Measurements from ENCODE around the gene BMPR1B.

DNA sequence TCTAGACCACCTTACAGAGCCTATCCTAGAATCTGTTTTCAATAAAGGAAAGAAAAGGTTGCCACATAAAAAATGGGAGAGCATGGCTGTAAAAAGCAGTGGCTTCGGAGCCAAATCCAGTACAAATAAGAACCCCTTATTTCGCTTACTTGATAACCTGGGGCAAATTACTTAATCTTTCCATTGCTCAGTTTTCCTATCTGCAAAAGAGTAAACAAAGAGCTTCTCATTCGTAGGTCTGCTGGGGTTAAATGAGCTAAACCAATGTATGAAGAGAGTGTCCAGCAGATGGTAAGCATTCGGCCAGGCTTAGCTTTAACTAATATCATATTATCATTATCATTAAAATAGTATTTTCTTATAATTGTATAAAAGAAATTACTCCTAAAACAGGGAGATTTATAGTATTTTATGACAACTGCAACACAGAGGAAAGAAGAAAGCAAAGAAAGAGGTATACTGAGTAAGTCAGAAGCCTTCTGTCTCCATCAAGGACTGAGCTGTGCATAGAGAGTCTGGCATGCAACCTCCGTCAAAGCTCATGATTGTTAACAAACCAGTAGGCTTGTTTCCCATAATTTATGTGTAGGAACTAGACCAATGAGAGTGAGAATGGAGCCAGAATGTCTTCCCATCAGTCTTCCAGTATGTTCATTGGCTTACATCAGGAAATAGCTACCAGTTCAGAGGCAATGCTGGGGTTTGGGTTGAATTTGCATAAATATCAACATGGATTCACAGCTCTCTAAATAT lies 426.1 kb downstream of the BMPR1B start:
- TF ChIP-seq, protein P1, sequence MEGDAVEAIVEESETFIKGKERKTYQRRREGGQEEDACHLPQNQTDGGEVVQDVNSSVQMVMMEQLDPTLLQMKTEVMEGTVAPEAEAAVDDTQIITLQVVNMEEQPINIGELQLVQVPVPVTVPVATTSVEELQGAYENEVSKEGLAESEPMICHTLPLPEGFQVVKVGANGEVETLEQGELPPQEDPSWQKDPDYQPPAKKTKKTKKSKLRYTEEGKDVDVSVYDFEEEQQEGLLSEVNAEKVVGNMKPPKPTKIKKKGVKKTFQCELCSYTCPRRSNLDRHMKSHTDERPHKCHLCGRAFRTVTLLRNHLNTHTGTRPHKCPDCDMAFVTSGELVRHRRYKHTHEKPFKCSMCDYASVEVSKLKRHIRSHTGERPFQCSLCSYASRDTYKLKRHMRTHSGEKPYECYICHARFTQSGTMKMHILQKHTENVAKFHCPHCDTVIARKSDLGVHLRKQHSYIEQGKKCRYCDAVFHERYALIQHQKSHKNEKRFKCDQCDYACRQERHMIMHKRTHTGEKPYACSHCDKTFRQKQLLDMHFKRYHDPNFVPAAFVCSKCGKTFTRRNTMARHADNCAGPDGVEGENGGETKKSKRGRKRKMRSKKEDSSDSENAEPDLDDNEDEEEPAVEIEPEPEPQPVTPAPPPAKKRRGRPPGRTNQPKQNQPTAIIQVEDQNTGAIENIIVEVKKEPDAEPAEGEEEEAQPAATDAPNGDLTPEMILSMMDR (IDR thresholded peaks at IDR 0.05; ENCODE audit: control extremely low read depth in 1 of 3, insufficient read depth in 1 of 3, low read depth in 1 of 3, low read length in 3 of 3): no peak
- no peak for TF ChIP-seq POLR2A (IDR thresholded peaks at IDR 0.05; ENCODE audit: control extremely low read depth in 1 of 2, low read depth in 2 of 2, low read length in 2 of 2)
- no peak for TF ChIP-seq YY1 (IDR thresholded peaks at IDR 0.05; ENCODE audit: low read depth, low read length)
- no peak for TF ChIP-seq EZH2 (IDR thresholded peaks at IDR 0.05; ENCODE audit: low read depth, low read length, severe bottlenecking)

Data from H1 (cell line).